Stimulated activated CD4-positive, alpha-beta T cell treated with anti-CD3 and anti-CD28 coated beads, Interleukin-4, amount 100 ng/mL, for 24 hours (primary cell): ENCODE measurements around the gene PGM1.

Source experiments
- DNase-seq: peaks from one replicate; pipeline ENCODE4 v3.0.0-alpha.2; 2020

The PGM1 gene

DNA sequence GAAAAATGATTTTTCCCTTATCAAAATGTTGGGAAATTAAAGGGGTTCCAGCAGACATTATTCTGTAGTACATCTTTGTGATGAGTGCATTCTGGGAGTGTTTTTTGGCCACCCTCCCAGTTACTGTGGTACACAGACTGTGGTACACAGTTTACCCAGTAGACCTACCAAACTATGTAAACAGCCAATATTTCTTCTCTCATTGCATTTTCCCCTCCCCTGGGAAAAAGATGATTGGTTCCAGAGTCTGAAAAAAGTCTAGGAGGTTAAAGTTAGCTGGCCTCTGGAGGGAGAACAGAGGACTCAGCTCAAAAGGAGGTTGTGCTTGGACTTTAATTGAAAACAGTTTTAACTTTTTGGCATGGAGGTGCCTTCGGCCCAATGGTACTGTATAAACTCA lies 42.5 kb downstream of the PGM1 start:
- DNase-seq = no peak

- DNase-seq = no peak
Measured at GRCh38 chr1:63636192-63637105, 43.2 kb downstream of the PGM1 start.

GRCh38 chr1:63638471-63638870 lies 45.3 kb downstream of the PGM1 start:
- no peak for DNase-seq

DNA sequence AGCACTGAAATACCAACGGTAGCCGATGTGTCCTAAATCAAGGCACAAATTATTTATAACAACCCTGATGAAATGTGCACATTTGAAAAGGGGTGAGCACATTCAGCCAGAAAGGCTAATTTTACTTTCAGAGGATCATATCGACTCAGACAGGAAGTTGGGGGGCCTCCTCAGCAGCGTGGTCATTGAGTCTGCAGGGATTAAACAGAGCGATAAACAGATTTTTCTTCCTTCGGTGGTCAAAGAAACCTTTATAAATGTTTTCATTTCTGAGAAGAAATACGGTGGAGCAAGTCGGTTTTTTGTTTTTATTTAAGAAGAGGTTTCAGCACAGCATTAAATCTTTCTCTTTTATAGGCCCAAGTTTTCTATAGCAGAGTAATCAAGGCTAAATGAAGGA lies 45.7 kb downstream of the PGM1 start:
- DNase-seq = no peak

DNA sequence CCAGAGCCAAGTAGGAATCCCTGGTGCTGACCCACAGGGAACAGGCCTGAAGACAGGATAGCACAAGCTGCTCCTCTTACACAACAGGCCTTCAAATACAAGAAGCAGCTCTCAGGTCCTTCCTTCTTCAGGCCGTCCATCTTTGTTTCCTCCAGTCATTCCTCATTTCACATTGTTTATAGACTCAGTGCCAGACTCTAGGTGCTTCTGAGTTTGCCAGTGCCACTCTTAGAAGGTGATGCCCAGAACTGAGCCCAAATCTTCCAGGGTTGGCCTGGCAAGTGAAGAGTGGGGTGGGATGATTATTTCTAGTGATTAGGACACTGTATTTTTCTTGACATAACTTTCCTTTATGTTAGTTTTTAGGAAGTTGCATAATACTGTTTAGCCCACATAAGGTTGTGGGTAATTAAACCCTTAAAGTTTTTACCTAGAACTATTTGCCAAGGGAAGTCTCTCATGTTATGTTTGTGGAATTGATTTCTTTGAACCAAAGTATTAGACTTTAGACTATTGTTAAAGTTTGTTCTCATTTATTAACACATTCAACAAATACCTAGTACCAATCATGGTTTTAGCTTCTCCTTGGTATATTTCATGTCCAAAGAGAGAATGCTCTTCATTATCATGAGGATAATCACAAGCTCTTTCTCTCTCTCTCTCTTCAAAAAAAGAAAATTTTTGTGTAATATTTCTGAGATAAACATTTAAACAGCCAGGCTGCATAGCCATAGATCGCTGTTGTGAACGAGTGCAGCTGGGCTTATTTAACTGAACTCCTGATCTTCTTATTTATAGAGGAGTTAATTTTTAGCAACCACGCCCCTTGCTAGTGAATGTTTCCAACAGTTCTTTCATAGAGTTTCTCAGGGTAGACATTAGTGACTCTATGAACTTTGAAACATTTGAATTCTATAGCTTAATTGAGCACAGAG lies 47.7 kb downstream of the PGM1 start:
- no peak for DNase-seq

- DNase-seq = no peak
Measured at GRCh38 chr1:63641615-63642014, 48.4 kb downstream of the PGM1 start.

DNA sequence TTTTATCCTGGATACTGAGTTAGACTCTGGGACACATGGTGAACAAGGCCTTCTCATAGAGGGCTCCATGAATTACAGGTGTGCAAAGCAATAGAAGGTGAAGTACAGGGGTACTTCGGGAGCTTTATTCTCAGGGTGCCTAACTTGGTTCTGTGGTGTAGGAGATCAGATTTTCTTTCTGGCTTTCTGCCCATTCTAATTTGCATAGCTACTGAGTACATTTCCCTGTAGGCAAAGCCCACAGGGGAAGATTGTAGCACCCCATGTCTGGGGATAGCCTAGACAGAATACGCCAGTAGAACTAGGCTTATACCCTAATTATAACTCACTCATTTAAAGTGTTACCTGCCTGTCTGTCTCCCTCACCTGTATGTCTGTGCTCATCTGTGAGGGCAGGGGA lies 49.7 kb downstream of the PGM1 start:
- no peak for DNase-seq

- no peak for DNase-seq
Measured at GRCh38 chr1:63643517-63643916, 50.3 kb downstream of the PGM1 start.

- DNase-seq = no peak
Measured at GRCh38 chr1:63643926-63644325, 50.7 kb downstream of the PGM1 start.

- no peak for DNase-seq
Measured at GRCh38 chr1:63645317-63645716, 52.1 kb downstream of the PGM1 start.

GRCh38 chr1:63648689-63649088 lies 55.5 kb downstream of the PGM1 start:
- DNase-seq = no peak

DNA sequence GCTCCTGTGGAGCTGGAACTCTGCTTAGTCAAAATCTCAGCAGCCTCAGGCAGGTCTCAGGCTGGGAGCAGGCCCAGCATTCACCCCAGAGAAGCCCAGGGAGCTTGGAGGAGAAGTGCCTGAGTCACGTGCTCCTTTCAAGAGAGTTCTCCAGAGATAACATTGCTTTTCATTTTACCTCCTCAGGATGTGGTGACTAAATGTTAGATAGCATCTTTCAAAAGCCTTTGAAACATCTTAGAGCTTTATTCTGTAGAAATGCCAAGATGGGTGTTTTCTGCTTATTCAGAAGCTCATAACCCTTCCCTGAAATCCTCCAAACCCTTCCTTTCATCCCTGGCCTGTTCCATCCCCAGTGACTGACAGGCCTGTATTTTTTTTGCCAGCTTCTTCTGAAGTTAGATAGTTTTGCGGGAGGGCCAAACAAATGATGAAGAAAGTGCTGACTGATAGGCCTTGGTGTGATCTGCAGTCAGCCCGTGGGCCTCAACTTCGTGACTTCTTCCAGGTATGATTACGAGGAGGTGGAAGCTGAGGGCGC lies 58.0 kb downstream of the PGM1 start:
- DNase-seq = peak; percentile 13

- no peak for DNase-seq
Measured at GRCh38 chr1:63653976-63654375, 60.8 kb downstream of the PGM1 start.

DNA sequence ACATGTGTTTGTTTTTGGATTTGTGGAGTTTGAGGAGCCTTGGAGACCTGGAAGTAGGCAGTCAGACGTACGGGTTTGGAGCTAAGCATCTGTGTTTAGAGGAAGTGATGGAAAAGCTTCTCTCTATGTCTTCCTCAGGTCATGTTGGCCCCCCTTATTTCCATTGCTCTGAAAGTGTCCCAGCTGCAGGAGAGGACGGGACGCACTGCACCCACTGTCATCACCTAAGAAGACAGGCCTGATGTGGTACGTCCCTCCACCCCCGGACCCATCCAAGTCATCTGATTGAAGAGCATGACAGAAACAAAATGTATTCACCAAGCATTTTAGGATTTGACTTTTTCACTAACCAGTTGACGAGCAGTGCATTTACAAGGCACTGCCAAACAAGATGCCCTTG lies 66.2 kb downstream of the PGM1 start:
- DNase-seq = no peak

GRCh38 chr1:63662056-63662836 lies 69.0 kb downstream of the PGM1 start:
- DNase-seq = no peak

- no peak for DNase-seq
Measured at GRCh38 chr1:63662841-63663240, 69.6 kb downstream of the PGM1 start.

DNA sequence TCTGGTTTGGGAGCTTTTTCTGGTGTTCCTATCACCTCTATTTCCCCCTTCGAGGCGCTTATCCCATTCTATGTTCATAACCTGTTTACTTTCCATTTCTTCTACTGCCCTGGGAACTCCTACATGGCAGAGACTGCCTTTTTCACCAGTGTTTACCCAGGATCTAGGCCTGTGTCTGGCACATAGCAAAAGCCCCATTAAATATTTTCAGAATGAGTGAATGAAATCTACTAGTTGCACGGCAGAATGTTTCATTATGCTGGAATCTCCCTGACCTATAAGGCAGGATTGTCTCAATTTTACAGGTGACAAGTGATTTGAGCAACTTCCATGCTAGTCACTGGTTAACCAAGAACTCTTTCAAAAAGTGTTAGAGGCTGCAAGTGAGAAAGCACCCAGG lies 70.1 kb downstream of the PGM1 start:
- DNase-seq = no peak

DNA sequence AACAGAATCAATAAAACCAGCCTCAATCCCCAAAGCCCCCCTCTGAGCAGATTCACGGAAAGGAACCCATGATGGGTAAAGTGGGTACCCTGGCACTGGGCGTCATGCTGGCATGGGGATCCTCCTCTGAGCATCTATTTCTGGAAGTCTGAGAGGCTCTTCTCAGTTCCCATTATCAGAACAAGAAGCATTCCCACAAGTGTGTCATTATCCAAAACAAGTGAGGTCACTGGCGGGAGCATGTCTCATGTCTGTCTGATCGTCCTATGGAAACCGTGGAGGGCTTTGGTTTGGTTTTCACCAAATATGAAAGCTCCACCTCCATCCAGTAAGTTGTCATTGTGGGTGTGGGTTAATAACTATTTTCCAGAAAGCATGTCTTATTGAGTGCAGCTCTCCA lies 70.7 kb downstream of the PGM1 start:
- no peak for DNase-seq

- DNase-seq = no peak
Measured at GRCh38 chr1:63664742-63665141, 71.5 kb downstream of the PGM1 start.

DNA sequence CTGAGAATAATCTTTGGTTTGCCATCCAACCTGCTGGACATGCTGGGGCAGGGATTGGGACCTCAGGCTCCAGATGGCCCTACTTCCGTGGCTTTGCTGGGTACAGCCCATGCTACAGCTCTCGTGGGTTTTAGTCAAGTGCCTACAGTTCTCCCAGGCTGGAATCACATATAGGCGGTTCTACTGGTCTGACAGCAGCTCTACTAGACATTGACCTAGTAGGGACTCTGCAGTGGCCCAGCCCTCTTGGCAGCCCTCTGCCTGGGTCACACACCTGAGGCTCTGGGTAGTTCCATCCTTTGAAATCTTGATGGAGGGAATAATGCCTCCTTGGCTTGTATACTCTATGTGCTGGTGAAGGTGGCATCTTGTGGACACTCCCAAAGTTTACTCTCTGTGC lies 72.2 kb downstream of the PGM1 start:
- no peak for DNase-seq

DNA sequence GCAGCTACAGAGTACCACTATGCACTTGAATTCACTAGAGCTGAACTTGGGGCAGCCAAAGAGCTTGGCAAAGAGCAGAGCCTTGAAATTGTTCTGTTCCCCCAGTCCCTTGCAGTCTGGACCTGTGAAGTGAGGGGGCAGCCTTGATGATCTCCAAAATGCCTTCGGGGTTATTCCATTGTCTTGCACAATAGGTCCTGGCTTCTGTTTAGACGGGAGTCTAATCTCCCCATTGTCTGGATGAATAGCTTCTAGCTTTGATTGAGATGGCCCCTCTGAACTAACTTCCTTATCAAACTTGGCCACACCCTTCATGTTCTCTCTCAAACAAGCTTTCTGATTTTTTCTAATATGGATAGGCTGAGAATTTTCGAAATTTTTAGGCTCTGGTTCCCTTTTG lies 72.6 kb downstream of the PGM1 start:
- no peak for DNase-seq

GRCh38 chr1:63668298-63668697 lies 75.1 kb downstream of the PGM1 start:
- no peak for DNase-seq
